H1 (cell line): ENCODE measurements around the gene ARNT2. TPM values are rescaled to one million over a fixed set of nuclear protein-coding genes. Genes with fewer than 3 reads are reported as not detected.

Experiments
- ATF2 ChIP-seq: IDR thresholded peaks from 2 replicates; pipeline ENCODE4 v1.6.1; 2012; ENCODE audit warnings: low read length, inconsistent platforms
- ATF3 ChIP-seq: IDR thresholded peaks from 2 replicates; pipeline ENCODE4 v1.6.1; 2011; ENCODE audit warnings: low read depth, mild to moderate bottlenecking, low read length; ENCODE audit not compliant: insufficient read depth
- BCL11A ChIP-seq, 2 experiments: IDR thresholded peaks; one replicate each; pipeline ENCODE4 v1.6.1; 2011; ENCODE audit warnings: low read depth in 2 of 2, low read length in 2 of 2, mild to moderate bottlenecking in 2 of 2
- POLR2AphosphoS5 ChIP-seq: IDR thresholded peaks from 2 replicates; pipeline ENCODE4 v1.6.1; 2011; ENCODE audit warnings: low read depth, low read length
- POU5F1 ChIP-seq: IDR thresholded peaks from 2 replicates; pipeline ENCODE4 v1.6.1; 2011; ENCODE audit warnings: low read depth, mild to moderate bottlenecking, low read length, moderate library complexity
- RBBP5 ChIP-seq: IDR thresholded peaks from 2 replicates; pipeline ENCODE4 v1.7.1; 2012; ENCODE audit warnings: low read depth, mild to moderate bottlenecking, inconsistent platforms, low read length, moderate library complexity, borderline replicate concordance
- SAP30 ChIP-seq: fragments of 300-600 bp; sonication (generic); IDR thresholded peaks from 2 replicates; pipeline ENCODE4 v1.7.1; 2012; ENCODE audit warnings: low read length, moderate library complexity, mild to moderate bottlenecking, inconsistent platforms; ENCODE audit not compliant: insufficient read depth, insufficient replicate concordance
- SP4 ChIP-seq: IDR thresholded peaks from 2 replicates; pipeline ENCODE4 v1.6.1; 2012; ENCODE audit warnings: low read length, inconsistent platforms
- USF2 ChIP-seq: IDR thresholded peaks from 2 replicates; pipeline ENCODE4 v1.6.1; 2011; ENCODE audit warnings: low read length, improper control_type of control experiment
- polyA plus RNA-seq, 7 experiments: library from polyadenylated mRNA; depleted of rRNA in 3 of 7; stranded (reverse) in 5 of 7; unstranded in 2 of 7; fragments of >200 nt in 5 of 7; fragments of 200-250 nt in 2 of 7; gene quantifications; 1 replicate in 5 of 7; 2 replicates in 1 of 7; 4 replicates in 1 of 7; pipeline versions ENCODE4 v1.2.1 to v1.2.3, GENCODE V29; 2011 to 2013; ENCODE audit warnings: missing spikeins in 2 of 7, mixed read lengths in 2 of 7
- total RNA-seq: library from RNA; stranded (reverse); fragmentation: NEBNext Ultra II Directional; extraction: Animal tissue kit (Norgen Biotek cat#: 25700); gene quantifications from 2 replicates; pipeline ENCODE4 v1.2.1, GENCODE V29; 2021

The ARNT2 gene
- total and polyA plus RNA-seq, 2 of the 8 experiments (the other 6 are each of a cell fraction or from before 2014, with no cell fraction given), result 9.5 to 14.6 TPM

- no peak for TF ChIP-seq ATF2
- TF ChIP-seq USF2, result no peak
- TF ChIP-seq POU5F1, result no peak
- TF ChIP-seq ATF3, result no peak
- no peak for TF ChIP-seq SP4
- no peak for TF ChIP-seq RBBP5
- TF ChIP-seq SAP30, result no peak
- TF ChIP-seq BCL11A (IDR thresholded peaks at IDR 0.05; ENCODE audit: low read depth in 2 of 2, low read length in 2 of 2), result no peak
- no peak for TF ChIP-seq POLR2AphosphoS5
These were observed 28.0 kb upstream of the ARNT2 start (continued) for GRCh38 chr15:80375968-80376891.
